Lung microvascular endothelial cell (primary cell): ENCODE results near the gene BCL3. TPM values are rescaled to one million over a fixed set of nuclear protein-coding genes. Genes with fewer than 3 reads are reported as not detected.

ENCODE experiments used
- DNase-seq, 2 donors: peaks; one replicate each; pipeline versions ENCODE4 v3.0.0 to v3.0.0-alpha.2; 2010; ENCODE audit warnings: low read depth in 2 of 2
- total RNA-seq: library from RNA; depleted of rRNA; stranded (reverse); fragments of >200 nt; gene quantifications from 2 replicates; pipeline ENCODE4 v1.2.1, GENCODE V29; 2014

The BCL3 gene
- total RNA-seq, 1 donor from 2014 or later, result 0.99 TPM

GRCh38 chr19:44788971-44789370 lies 40.5 kb downstream of the BCL3 start:
- no peak for DNase-seq

GRCh38 chr19:44789943-44790483 lies 41.5 kb downstream of the BCL3 start:
- DNase-seq, result no peak

- DNase-seq, result no peak
Observed at GRCh38 chr19:44792281-44792680, 43.8 kb downstream of the BCL3 start.

GRCh38 chr19:44794610-44795009 lies 46.1 kb downstream of the BCL3 start:
- no peak for DNase-seq

DNA sequence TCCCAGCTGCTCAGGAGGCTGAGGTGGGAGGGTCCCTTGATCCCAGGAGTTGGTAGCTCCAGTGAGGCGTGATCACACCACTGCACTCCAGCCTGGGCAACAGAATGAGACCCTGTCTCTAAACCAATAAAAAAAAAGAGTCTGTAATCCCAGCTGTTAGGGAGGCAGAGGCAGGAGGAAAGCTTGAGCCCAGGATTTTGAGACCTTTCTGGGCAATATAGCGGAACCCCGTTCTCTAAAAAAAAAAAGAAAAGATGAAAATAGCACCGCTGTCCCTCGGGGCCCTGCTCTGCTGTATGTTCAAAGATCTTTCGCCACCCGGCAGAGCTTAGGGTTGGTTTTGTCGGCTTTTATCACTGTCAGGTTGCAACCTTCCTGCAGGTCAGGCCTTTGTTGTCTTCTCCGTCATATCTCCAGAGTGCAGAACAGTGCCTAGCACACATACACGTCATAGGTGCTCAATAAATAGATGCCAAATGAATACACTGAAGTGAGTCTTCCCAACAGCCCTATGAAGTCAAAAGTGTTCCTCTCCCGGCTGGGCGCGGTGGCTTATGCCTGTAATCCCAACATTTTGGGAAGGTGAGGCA lies 47.0 kb downstream of the BCL3 start:
- DNase-seq, result no peak

DNA sequence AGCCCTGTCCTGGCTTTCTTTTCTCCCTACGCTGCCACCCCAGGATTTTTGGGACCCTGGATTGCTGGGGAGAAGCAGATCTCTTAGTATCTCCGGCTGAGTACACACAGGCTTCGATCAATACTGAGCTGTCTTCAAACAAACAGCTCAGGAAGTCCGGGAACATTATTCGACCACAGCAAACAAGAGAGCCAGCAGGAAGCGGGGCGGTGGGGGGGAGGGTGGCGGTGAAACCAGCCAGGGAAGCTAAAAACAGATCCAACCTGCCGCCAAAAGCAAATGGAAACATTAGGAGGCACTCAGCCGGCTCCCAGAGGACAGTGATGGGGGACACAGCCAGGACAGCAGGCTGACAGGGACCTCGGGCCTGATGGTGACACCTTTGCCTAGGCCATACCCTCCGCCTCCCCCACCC lies 48.2 kb downstream of the BCL3 start:
- DNase-seq, result peak; percentile 70 to 78

DNA sequence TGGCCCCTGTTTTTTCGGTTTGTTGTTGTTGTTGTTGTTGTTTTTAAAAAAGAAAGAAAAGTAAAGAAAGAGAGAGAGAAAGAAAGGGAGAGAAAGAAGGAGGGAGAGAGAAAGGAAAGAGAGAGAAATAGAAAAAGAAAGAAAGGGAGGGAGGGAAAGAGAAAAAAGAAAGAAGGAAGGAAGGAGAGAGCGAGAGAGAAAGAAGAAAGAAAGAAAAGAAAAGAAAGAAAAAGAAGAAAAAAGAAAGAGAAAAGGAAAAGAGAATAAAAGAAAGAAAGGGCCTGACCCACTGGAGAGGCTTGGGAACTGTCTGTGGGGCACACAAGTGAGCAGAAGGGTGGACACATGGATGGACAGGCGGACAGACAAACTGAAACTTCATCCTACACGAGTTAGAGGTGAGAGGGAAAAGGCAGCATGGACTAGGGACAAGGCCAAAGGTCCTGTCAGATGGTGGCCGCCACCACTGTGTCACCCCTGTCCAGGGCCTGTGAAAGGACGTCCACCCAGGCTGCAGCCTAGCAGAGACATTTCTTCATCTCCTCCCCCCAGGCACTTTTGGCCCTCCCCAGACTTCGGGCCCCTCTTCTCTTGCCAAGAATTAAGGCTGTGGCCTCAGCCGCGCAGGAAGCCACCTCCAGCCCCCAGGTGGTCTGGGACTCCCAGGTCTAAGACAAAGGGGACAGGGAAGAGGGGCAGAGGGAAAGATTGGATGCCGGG lies 51.3 kb downstream of the BCL3 start:
- DNase-seq, result no peak

GRCh38 chr19:44800461-44800860 lies 52.0 kb downstream of the BCL3 start:
- DNase-seq, result peak; percentile 67 to 85

- no peak for DNase-seq
Observed at GRCh38 chr19:44803442-44804428, 55.2 kb downstream of the BCL3 start.

DNA sequence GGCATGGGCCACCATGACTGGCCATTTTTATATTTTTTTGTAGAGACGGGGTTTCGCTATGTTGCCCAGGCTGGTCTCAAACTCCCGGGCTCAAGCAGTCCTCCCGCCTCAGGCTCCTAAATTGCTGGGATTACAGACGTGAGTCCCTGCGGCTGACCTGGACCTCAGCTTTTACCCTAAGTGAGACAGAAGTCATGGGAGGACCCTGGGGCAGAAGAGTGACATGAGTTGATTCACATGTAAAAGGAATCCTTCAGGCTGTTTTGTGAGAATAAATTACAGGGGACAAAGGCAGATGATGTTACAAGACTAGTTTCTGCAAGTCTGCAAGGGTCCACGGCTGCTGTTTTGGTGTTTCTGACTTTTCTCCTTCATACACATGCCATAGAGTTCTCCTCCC lies 57.8 kb downstream of the BCL3 start:
- no peak for DNase-seq

DNA sequence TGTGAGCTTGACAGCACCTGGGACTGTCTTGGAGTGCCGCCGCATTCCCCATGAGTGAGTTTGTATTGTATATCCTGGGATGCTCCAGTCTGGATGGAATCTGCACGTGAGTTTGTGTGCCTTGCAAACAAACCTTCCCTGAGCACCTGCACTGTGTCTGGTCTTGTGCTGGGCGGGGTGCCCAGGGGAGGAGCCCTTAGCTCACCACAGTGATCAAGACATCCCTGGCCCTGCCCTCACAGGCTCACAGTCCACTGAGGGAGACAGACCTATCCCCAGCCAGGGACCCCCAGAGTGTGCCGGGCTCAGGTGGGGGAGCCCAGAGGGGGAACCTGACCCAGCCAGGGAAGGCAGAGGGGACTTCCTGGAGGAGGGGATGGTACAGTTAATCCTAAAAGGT lies 58.7 kb downstream of the BCL3 start:
- no peak for DNase-seq

- DNase-seq, result peak; percentile 50 to 68
Observed at GRCh38 chr19:44807652-44808462, 59.3 kb downstream of the BCL3 start.

GRCh38 chr19:44808463-44809371 lies 60.2 kb downstream of the BCL3 start, which contains the start of gene BCAM:
Gene BCAM, plus strand, starts transcription at chr19:44809103. Its CDS starts 22 bp downstream, at chr19:44809125.
- DNase-seq, result peak; percentile 54 to 81

Other genes starting within 250 kb of the BCL3 start
- 4.4 and 5.8 TPM in 2 replicates for gene ZNF180, start 248.2 kb upstream of the BCL3 start, total RNA-seq
- gene CEACAM20, start 219.0 kb upstream of the BCL3 start, total RNA-seq, result not detected in 2 replicates
- 0.22 TPM in 1 of 2 replicates, not detected in the other for gene IGSF23, start 135.1 kb upstream of the BCL3 start, total RNA-seq
- 54.9 and 69.4 TPM in 2 replicates for gene PVR, start 104.8 kb upstream of the BCL3 start, total RNA-seq
- 0.44 and 1.2 TPM in 2 replicates for gene CEACAM19, start 77.2 kb upstream of the BCL3 start, total RNA-seq
- gene CEACAM16, start 49.6 kb upstream of the BCL3 start, total RNA-seq, result under 0.01 TPM in 1 of 2 replicates, not detected in the other
- gene CBLC, start 29.2 kb downstream of the BCL3 start, total RNA-seq, result not detected in 2 replicates
- gene BCAM, start 60.4 kb downstream of the BCL3 start, total RNA-seq, result 11.8 and 34.3 TPM in 2 replicates
- 85.4 and 118 TPM in 2 replicates for gene NECTIN2, start 97.6 kb downstream of the BCL3 start, total RNA-seq
- 31.5 and 33.6 TPM in 2 replicates for gene TOMM40, start 142.5 kb downstream of the BCL3 start, total RNA-seq
- 1.3 and 2.4 TPM in 2 replicates for gene APOE, start 157.1 kb downstream of the BCL3 start, total RNA-seq
- gene APOC1, start 165.9 kb downstream of the BCL3 start, total RNA-seq, result 0.60 and 1.3 TPM in 2 replicates
- not detected in 2 replicates for gene APOC4, start 193.5 kb downstream of the BCL3 start, total RNA-seq
- not detected in 2 replicates for gene APOC2, start 197.3 kb downstream of the BCL3 start, total RNA-seq
- gene CLPTM1, start 206.7 kb downstream of the BCL3 start, total RNA-seq, result 29.2 and 46.6 TPM in 2 replicates